Measurements from ENCODE around the gene INPP5A. TPM values are rescaled to one million over a fixed set of nuclear protein-coding genes. Genes with fewer than 3 reads are reported as not detected.

INPP5A gene
- total and polyA plus RNA-seq, 5 donors from 2014 or later = 0.66 to 21.3 (median 1.0) TPM

DNA sequence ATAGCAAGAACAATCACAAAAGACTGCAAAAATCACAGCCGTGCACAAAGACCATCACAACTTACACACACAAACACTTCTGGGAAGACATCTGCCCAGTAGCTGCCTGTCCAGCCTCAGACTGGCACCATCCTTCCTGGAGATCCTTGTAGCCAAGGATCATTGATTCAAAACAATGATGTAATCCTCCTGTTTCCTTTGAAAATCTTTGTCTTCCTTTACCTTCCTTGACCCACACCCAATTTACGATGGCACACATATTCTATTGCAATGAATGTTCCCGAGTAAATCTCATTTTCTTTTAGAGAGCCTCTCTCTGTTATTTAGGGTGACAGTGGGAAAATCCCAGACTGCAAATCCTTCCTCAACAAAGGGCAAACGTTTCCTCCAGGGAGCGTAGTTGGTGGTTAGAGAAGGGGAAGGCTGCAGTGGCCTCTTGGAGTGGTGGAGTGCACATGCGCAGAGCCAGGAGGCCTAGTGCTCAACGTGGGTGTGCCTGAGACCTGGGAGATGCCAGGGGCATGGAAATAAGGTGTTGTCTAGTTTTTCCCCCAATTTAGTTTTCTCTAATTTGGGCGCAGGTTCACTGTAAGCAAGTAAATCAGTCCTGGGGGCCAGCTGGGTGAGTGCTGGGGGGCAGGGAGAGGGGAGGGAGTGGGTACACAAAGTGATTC lies 3.1 kb upstream of the INPP5A start:
- no peak for DNase-seq
- Histone ChIP-seq H3K9me3 (ENCODE audit: control insufficient read depth in 2 of 2, low read length in 2 of 2) (peaks cover 14 to 18% of the 10 kb centered on the region in 2 experiments), H3K27ac (ENCODE audit: insufficient read depth, low read length, poor library complexity, severe bottlenecking) (no peak overlapping the region), H3K4me3 (ENCODE audit: low read depth, low read length) (no peak overlapping the region), H3K27me3 (ENCODE audit: control insufficient read depth, insufficient read depth, low read length) (peaks cover 2% of the 10 kb centered on the region), H3K4me1 (ENCODE audit: control insufficient read depth, insufficient read depth, low read length, poor library complexity, severe bottlenecking) (peaks cover 26% of the 10 kb centered on the region), H3K36me3 (ENCODE audit: control insufficient read depth, insufficient read depth, low read length) (no peaks in the 10 kb centered on the region)
- Mint-ChIP-seq H3K27ac (peak overlapping the region in 1 of 3 donors; percentile 2), H3K4me1 (peaks cover 0 to 31% (median 19%) of the 10 kb centered on the region in 4 donors), H3K27me3 (peaks cover 19% of the 10 kb centered on the region), H3K9me3 (peaks cover 0 to 16% (median 3%) of the 10 kb centered on the region in 7 donors), H3K4me3 (peak overlapping the region; percentile 23 to 87 (median 76)), H3K36me3 (no peaks in the 10 kb centered on the region)
- ATAC-seq (ENCODE audit: low read depth in 2 of 2) = no peak

DNA sequence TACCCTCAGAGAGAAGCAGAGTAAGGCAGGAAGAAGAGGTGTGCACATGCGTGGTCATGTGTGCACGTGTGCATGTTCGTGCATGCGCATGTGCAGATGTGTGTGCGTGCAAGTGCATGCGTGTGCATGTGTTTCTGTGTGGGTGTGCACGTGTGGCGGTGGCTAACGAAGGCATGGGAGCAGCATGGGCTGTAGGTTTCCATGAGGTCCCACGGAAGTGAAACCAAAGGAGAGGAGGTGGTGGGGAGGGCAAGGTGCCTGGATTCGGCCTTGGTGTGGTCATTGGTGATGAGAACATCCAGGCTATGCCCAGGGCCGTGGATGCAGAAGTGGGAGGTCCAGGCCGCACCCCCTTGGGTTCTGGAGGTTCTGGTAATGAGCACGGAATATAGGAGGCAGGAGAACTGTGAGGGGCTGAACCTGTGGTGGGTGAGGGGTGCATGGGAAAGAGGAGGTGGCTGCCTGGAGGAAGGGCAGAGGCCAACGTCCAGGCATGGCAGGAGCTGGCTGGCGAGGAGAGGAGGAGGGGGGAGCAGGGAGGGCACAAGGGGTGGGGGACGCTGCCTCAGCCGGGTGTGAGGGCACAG lies 2.4 kb upstream of the INPP5A start:
- Histone ChIP-seq H3K4me1 (ENCODE audit: control insufficient read depth, insufficient read depth, low read length, poor library complexity, severe bottlenecking) (peaks cover 32% of the 10 kb centered on the region), H3K4me3 (ENCODE audit: low read depth, low read length) (no peak overlapping the region), H3K36me3 (ENCODE audit: control insufficient read depth, insufficient read depth, low read length) (no peaks in the 10 kb centered on the region), H3K27me3 (ENCODE audit: control insufficient read depth, insufficient read depth, low read length) (peaks cover under 1% of the 10 kb centered on the region), H3K27ac (ENCODE audit: insufficient read depth, low read length, poor library complexity, severe bottlenecking) (no peak overlapping the region), H3K9me3 (ENCODE audit: control insufficient read depth in 2 of 2, low read length in 2 of 2) (peaks cover 14 to 17% of the 10 kb centered on the region in 2 experiments)
- Mint-ChIP-seq H3K4me1 (peaks cover 6 to 38% (median 26%) of the 10 kb centered on the region in 4 donors), H3K9me3 (peaks cover 0 to 14% (median 3%) of the 10 kb centered on the region in 7 donors), H3K27me3 (peaks cover 19% of the 10 kb centered on the region), H3K4me3 (peak overlapping the region; percentile 46 to 87 (median 76)), H3K27ac (no peak overlapping the region), H3K36me3 (no peaks in the 10 kb centered on the region)
- no peak for DNase-seq
- ATAC-seq (ENCODE audit: low read depth in 2 of 2) = no peak

DNA sequence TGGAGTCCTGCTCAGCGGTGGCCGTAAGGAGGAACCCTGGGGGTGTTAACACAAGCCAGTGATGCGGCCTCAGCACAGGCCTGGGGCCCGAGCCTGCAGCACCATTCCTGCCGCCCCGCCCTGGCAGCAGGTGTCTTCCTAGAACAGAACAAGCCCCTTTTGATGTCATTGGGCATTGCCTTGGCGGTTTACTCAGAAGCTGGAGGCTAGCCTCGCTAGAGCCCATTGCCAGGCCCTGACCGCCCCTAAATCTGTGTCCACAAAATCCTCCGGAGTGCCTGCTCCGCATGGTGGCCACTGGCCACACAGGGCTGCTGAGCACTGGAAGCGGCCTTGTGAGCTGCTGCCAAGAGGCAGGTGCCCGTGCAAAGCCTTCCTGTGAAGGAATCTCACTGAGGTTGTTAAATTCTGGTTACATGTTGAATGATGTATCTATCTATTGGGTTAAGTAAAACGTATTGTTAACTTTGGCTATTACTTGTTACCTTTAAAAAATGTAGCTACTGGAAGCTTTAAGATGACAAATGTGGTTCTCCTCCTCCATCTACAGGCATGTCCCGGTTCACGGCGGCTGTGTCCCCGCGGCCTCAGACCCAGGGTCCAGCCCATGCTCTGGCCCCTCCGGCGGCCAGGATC lies 1.2 kb upstream of the INPP5A start:
- peaks cover 14% of the 10 kb centered on the region for H3K27me3 Mint-ChIP-seq
- peaks cover 0 to 7% (median 2%) of the 10 kb centered on the region in 7 donors for H3K9me3 Mint-ChIP-seq
- peaks cover 8 to 50% (median 35%) of the 10 kb centered on the region in 4 donors for H3K4me1 Mint-ChIP-seq
- H3K36me3 Mint-ChIP-seq = peaks cover 2% of the 10 kb centered on the region
- Histone ChIP-seq H3K4me1 (ENCODE audit: control insufficient read depth, insufficient read depth, low read length, poor library complexity, severe bottlenecking) (peaks cover 44% of the 10 kb centered on the region), H3K27me3 (ENCODE audit: control insufficient read depth, insufficient read depth, low read length) (no peaks in the 10 kb centered on the region), H3K36me3 (ENCODE audit: control insufficient read depth, insufficient read depth, low read length) (no peaks in the 10 kb centered on the region), H3K27ac (ENCODE audit: insufficient read depth, low read length, poor library complexity, severe bottlenecking) (peak overlapping the region; percentile 73), H3K4me3 (ENCODE audit: low read depth, low read length) (peak overlapping the region; percentile 61), H3K9me3 (ENCODE audit: control insufficient read depth in 2 of 2, low read length in 2 of 2) (peaks cover 5 to 6% of the 10 kb centered on the region in 2 experiments)
- DNase-seq = no peak
- ATAC-seq (ENCODE audit: low read depth in 2 of 2) = no peak
- H3K4me3 Mint-ChIP-seq = peak overlapping the region; percentile 80 to 87 (median 83)
- peak overlapping the region in 1 of 3 donors; percentile 42 for H3K27ac Mint-ChIP-seq

DNA sequence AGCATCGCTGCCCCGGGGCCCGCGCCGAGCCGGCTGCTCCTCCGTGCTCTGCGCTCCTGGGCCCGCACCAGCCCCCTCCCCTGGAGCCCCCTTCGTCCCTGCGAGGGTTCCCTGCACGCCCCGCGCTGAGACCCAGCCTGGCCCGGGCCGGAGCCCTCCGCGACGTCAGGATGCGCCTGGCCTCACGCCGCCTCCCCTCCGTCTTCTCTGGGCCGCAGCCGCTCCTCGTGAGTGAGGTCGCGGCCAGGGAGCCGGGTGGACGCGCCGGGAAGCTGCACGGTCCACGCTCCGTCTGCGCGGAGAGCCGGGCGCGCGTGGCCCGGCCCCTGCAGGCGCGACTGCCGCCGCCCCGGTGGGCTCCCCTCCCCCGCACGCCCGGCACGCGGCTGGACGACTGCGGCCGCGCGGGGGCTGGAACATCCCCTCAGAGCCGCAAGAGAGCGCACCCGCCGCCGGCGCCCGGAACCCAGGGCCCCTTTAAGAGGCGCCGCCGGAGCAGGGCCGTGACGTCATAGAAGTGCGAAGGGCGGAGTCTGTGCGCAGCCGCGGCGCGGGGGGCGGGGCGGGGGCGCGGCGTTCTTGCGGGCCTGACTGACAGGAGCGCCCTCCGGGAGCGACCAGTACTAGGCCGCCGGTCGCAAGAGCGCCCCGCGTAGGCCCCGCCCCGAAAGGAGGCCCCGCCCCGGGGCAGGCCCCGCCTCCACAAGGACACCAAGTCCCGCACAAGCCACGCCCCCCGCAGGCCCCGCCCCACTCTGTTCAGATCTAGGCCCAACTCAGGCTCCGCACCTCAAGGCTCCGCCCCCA lies 507 bp upstream of the INPP5A start:
- Histone ChIP-seq H3K27me3 (ENCODE audit: control insufficient read depth, insufficient read depth, low read length) (no peaks in the 10 kb centered on the region), H3K9me3 (ENCODE audit: control insufficient read depth in 2 of 2, low read length in 2 of 2) (no peaks in the 10 kb centered on the region), H3K4me3 (ENCODE audit: low read depth, low read length) (peak overlapping the region; percentile 61), H3K36me3 (ENCODE audit: control insufficient read depth, insufficient read depth, low read length) (no peaks in the 10 kb centered on the region), H3K27ac (ENCODE audit: insufficient read depth, low read length, poor library complexity, severe bottlenecking) (peak overlapping the region; percentile 73), H3K4me1 (ENCODE audit: control insufficient read depth, insufficient read depth, low read length, poor library complexity, severe bottlenecking) (peaks cover 46% of the 10 kb centered on the region)
- peak; percentile 86 to 89 for ATAC-seq (ENCODE audit: low read depth in 2 of 2)
- Mint-ChIP-seq H3K4me3 (peak overlapping the region; percentile 82 to 96 (median 88)), H3K4me1 (peaks cover 8 to 57% (median 40%) of the 10 kb centered on the region in 4 donors), H3K27me3 (peaks cover 14% of the 10 kb centered on the region), H3K27ac (no peak overlapping the region), H3K9me3 (peaks cover 0 to 2% (median 1%) of the 10 kb centered on the region in 7 donors), H3K36me3 (peaks cover 3% of the 10 kb centered on the region)
- DNase-seq = peak; percentile 99 to 100 (median 100)

DNA sequence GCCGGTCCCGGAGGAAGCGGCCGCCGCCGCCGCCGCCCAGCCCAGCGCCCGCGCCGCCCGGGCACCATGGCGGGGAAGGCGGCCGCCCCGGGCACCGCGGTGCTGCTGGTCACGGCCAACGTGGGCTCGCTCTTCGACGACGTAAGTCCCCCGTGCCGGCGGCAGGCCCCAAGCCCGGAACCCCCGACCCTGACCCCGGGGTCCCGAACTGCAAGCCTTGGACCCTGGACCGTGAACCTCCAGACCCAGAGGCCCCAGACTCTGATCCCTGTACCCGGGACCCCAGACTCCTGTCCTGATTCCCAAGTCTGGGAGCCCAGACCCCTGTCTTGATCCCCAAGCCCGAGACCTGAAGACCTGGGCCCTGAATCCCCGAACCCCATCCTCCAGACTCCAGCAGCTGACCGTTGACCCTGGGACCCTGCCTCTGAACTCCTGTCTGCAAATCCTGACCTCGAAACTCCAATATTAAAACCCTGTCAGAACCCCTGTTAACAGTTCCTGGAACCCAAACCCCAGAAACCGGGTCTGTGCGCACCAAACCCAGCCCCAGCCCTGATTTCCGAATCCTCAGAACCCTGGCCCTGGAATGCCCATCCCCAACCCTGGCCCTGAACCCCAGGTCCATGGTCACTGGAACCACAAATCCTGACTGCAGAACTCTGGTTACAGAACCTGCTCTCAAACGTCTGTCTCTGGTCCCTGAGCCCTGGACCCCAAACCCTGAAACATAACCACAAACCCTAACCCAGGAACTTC lies 623 bp downstream of the INPP5A start:
- Histone ChIP-seq H3K4me3 (ENCODE audit: low read depth, low read length) (peak overlapping the region; percentile 64), H3K27me3 (ENCODE audit: control insufficient read depth, insufficient read depth, low read length) (no peaks in the 10 kb centered on the region), H3K27ac (ENCODE audit: insufficient read depth, low read length, poor library complexity, severe bottlenecking) (peak overlapping the region; percentile 76), H3K36me3 (ENCODE audit: control insufficient read depth, insufficient read depth, low read length) (no peaks in the 10 kb centered on the region), H3K4me1 (ENCODE audit: control insufficient read depth, insufficient read depth, low read length, poor library complexity, severe bottlenecking) (peaks cover 50% of the 10 kb centered on the region), H3K9me3 (ENCODE audit: control insufficient read depth in 2 of 2, low read length in 2 of 2) (no peaks in the 10 kb centered on the region)
- H3K4me1 Mint-ChIP-seq = peaks cover 8 to 67% (median 45%) of the 10 kb centered on the region in 4 donors
- DNase-seq = peak in 1 of 3 donors; percentile 37
- H3K36me3 Mint-ChIP-seq = peaks cover 3% of the 10 kb centered on the region
- peak overlapping the region; percentile 91 to 94 (median 91) for H3K27ac Mint-ChIP-seq
- peaks cover 0 to 2% (median 0%) of the 10 kb centered on the region in 7 donors for H3K9me3 Mint-ChIP-seq
- peak overlapping the region; percentile 92 to 97 (median 94) for H3K4me3 Mint-ChIP-seq
- H3K27me3 Mint-ChIP-seq = peaks cover 10% of the 10 kb centered on the region
- no peak for ATAC-seq (ENCODE audit: low read depth in 2 of 2)

DNA sequence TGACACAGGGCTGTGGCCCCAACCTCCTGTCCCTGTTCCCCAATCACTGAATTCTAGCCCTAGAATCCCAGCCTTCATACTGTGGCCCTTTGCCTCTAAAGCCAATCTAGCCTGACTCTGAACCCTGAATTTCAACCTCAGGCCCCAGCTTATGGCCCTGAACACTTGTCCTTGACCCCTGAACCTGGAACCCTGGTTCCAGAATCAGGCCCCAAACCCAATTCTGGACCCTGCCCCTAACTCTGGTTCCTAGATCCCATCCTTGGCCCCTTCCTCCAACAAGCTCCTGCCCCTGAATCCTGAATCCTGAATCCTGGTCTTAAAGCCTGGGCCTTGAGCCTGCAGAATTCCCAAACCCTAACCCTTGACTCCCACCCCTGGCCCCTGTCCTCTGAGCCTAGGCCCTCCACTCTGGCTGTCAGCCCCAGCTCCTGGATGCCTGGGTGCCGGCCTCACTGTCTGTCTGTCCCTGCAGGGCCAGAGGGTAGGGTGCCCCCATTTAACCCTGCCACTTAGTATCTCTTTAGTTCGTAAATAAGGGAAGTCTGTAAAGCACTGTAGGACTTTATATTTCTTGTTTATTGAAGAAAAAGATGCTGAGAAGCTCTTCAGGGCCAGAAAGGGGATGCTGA lies 1.3 kb downstream of the INPP5A start:
- H3K27me3 Mint-ChIP-seq = peaks cover 6% of the 10 kb centered on the region
- H3K9me3 ChIP-seq (ENCODE audit: control insufficient read depth in 2 of 2, low read length in 2 of 2) = no peaks in the 10 kb centered on the region
- H3K27ac Mint-ChIP-seq = peak overlapping the region; percentile 91 to 94 (median 91)
- peaks cover 55% of the 10 kb centered on the region for H3K4me1 ChIP-seq (ENCODE audit: control insufficient read depth, insufficient read depth, low read length, poor library complexity, severe bottlenecking)
- no peaks in the 10 kb centered on the region for H3K36me3 ChIP-seq (ENCODE audit: control insufficient read depth, insufficient read depth, low read length)
- H3K4me1 Mint-ChIP-seq = peaks cover 8 to 72% (median 46%) of the 10 kb centered on the region in 4 donors
- no peaks in the 10 kb centered on the region for H3K27me3 ChIP-seq (ENCODE audit: control insufficient read depth, insufficient read depth, low read length)
- peak overlapping the region; percentile 76 for H3K27ac ChIP-seq (ENCODE audit: insufficient read depth, low read length, poor library complexity, severe bottlenecking)
- ATAC-seq (ENCODE audit: low read depth in 2 of 2) (no peak), DNase-seq (no peak)
- H3K4me3 Mint-ChIP-seq = peak overlapping the region; percentile 92 to 97 (median 94)
- H3K4me3 ChIP-seq (ENCODE audit: low read depth, low read length) = peak overlapping the region; percentile 64
- peaks cover 3% of the 10 kb centered on the region for H3K36me3 Mint-ChIP-seq
- H3K9me3 Mint-ChIP-seq = peaks cover 0 to 2% (median 0%) of the 10 kb centered on the region in 7 donors

All from CD4-positive, CD25-positive, alpha-beta regulatory T cell (primary cell).